ENCODE measurements around the gene LRRC37A3.
"Not testable (repeated sequence)": the region's sequence is repeated elsewhere in the genome, so short reads cannot be mapped to it uniquely, and the experiment has no call there.

Gene LRRC37A3

GRCh38 chr17:64919289-64920025 lies at the start of gene LRRC37A3:
LRRC37A3 (minus strand) TSS chr17:64919478; CDS start chr17:64897257, 22,221 bp downstream.
- DNase-seq (ENCODE audit: low read depth, low spot score): peak; percentile 77

- not testable (repeated sequence) for DNase-seq (ENCODE audit: low read depth, low spot score)
Observed at GRCh38 chr17:64965873-64966287, 46.6 kb upstream of the LRRC37A3 start.

- not testable (repeated sequence) for DNase-seq (ENCODE audit: low read depth, low spot score)
Observed at GRCh38 chr17:64965256-64965872, 46.1 kb upstream of the LRRC37A3 start.

DNA sequence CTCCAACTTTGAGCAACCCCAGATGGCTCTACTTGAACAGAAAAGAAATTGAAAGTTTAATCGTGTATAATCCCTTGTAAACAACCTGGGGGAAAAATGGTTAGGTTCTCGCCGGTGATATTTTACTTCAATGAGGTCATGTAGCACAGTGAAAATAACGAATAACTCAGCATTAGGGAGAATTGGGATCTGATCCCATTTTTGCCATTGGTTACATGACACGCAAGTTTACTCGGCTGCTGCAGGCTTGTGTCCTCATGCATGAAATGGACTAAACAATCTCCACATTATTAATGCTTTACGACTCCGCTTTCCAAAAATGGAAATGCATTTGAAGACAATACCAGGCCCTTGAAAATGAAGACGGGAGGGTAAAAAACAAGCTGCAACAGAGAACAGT lies 45.5 kb upstream of the LRRC37A3 start:
- no peak for DNase-seq (ENCODE audit: low read depth, low spot score)

GRCh38 chr17:64963814-64964213 lies 44.5 kb upstream of the LRRC37A3 start:
- DNase-seq (ENCODE audit: low read depth, low spot score): not testable (repeated sequence)

DNA sequence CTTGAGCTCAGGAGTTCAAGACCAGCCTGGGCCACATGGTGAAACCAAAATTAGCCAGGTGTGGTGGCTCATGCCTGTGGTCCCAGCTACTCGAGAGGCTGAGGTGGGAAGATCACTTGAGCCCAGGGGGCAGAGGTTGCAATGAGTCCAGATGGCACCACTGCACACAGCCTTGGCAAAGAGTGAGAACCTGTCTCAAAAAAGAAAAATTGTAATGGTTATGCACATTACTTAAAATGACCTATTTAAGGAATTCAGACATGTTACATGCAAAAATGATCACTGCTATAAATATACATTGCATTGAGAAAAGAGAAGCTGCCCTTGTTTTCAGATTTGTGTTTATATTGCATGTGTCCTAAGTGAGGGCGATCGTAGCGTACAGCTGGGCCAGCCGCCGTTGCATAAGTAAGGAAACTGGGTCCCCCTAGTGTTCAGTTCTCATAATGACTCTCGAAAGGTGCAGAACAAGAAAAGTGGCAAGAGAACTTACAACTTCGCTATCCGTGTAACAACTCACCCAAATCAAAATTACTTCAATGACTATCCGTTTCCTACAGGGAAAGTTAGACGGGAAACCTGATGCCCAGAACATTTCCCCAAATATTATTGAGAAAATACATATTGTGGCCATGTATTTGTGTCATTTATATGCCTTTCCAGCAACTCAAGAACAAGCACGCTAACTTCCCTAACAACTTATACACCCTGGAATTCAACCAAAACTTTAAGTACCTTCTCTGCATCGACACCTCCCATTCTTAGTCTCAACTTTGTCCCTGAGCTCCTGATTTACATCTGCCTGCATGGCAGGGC lies 42.5 kb upstream of the LRRC37A3 start:
- not testable (repeated sequence) for DNase-seq (ENCODE audit: low read depth, low spot score)

DNA sequence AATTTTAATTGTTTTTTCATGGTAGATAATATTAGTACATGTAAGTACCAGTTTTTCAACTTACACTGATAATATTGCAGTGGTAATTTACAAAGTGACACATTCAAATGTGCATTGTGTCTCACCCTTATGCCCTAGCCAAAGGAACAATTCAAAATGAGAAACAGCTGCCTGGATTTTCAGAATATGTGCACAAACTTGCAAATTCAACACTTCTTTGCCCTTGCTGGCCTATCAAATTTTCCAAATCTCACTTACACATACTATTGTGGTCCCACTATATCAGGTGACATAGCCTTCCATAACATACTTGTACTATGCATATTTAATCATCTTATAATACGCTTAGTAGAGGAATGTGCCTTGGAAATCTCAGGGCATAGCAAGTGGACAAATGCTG lies 32.6 kb upstream of the LRRC37A3 start:
- no peak for DNase-seq (ENCODE audit: low read depth, low spot score)

DNA sequence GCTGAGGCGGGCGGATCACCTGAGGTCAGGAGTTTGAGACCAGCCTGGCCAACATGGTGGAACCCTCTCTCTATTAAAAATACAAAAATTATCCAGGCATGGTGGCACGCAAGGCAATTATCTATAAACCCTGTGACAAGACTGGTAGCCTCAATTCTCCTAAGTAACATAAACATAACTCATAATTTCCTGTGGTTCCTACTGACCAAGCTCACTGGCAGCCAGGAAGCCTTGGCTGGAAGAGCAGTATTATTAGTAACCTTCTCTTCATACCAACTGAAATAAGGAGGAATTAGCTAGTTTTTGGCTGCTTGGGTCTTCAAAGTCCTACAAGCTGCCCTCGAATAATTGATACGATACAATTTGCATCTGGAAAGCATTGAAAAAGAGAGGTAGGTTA lies 31.6 kb upstream of the LRRC37A3 start:
- DNase-seq (ENCODE audit: low read depth, low spot score): no peak

- DNase-seq (ENCODE audit: low read depth, low spot score): no peak
Observed at GRCh38 chr17:64947152-64947551, 27.9 kb upstream of the LRRC37A3 start.

GRCh38 chr17:64941761-64942160 lies 22.5 kb upstream of the LRRC37A3 start:
- no peak for DNase-seq (ENCODE audit: low read depth, low spot score)

GRCh38 chr17:64941045-64941444 lies 21.8 kb upstream of the LRRC37A3 start:
- no peak for DNase-seq (ENCODE audit: low read depth, low spot score)

GRCh38 chr17:64940055-64940454 lies 20.8 kb upstream of the LRRC37A3 start:
- DNase-seq (ENCODE audit: low read depth, low spot score): no peak

DNA sequence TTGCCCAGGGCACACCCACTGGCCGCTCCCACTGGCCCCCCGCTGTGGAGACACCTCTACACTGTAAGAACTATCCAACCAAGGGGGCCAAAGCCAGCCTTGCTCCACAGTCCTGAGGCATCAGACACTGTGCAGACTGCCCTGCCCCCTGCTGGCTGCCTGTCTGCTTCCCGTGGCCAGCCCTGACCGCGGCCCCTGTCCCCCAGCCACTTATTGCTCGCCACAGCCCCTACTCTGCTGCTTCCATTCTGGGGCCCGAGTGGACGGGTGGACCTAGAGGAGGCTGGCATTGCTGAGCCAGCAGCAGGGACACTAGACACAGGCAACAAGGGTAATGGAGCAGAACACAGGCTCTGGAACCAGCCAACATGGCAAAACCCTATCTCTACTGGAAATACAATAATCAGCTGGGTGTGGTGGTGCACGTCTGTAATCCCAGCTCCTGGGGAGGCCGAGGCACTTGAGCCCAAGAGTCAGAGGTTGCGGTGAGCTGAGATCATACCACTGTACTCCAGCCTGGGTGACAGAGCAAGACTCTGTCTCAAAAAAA lies 19.7 kb upstream of the LRRC37A3 start:
- DNase-seq (ENCODE audit: low read depth, low spot score): no peak

GRCh38 chr17:64938290-64938689 lies 19.0 kb upstream of the LRRC37A3 start:
- no peak for DNase-seq (ENCODE audit: low read depth, low spot score)

- no peak for DNase-seq (ENCODE audit: low read depth, low spot score)
Observed at GRCh38 chr17:64936117-64936516, 16.8 kb upstream of the LRRC37A3 start.

GRCh38 chr17:64934284-64934778 lies 15.1 kb upstream of the LRRC37A3 start:
- DNase-seq (ENCODE audit: low read depth, low spot score): not testable (repeated sequence)

DNA sequence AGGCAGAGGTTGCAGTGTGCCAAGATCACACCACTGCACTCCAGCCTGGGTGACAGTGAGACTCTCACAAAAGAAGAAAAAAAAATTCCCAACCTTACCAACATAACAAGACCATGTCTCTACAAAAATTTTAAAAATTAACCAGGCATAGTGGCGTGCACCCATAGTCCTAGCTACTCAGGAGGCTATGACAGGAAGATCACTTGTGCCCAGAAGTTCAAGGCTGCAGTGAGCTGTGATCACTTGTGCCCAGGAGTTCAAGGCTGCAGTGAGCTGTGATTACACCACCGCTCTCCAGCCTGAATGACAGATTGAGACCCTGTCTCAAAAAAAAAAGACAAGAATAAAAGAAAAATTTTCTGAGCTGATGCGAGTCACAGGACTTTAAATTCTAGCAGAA lies 13.6 kb upstream of the LRRC37A3 start:
- not testable (repeated sequence) for DNase-seq (ENCODE audit: low read depth, low spot score)

DNA sequence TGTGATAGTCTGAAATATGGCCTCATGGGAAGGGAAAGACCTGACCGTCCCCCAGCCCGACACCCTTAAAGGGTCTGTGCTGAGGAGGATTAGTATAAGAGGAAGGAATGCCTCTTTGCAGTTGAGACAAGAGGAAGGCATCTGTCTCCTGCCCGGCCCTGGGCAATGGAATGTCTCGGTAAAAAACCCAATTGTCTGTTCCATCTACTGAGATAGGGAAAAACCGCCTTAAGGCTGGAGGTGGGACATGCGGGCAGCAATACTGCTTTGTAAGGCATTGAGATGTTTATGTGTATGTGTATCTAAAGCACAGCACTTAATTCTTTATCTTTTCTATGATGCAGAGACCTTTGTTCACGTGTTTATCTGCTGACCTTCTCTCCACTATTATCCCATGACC lies 11.1 kb upstream of the LRRC37A3 start:
- not testable (repeated sequence) for DNase-seq (ENCODE audit: low read depth, low spot score)

DNA sequence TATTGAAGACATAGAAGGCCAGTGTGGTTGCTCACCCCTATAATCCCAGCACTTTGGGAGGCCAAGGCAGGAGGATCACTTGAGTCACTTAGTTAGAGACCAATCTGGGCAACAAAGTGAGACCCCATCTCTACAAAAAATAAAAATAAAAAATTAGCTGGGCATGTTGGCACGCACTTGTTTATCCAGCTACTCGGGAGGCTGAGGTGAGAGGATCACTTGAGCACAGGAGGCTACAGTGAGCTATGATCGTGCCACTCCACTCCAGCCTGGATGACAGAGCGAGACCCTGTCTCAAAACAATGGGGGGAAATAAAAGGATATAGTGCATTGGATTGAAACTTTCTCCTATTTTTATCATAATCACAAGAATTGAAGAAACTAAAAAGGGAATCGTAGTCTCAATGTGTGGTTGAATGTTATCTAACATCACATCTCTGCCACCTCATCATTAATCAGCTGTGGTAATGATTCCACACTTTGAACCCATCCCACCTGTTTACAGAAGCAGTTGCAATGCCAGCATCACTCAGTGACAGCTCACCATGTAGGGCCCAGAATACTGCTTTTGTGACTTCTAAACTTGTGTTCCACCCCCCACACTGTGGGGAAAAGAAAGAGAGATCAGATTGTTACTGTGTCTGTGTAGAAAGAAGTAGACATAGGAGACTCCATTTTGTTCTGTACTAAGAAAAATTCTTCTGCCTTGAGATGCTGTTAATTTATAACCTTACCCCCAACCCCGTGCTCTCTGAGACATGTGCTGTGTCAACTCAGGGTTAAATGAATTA lies 10.3 kb upstream of the LRRC37A3 start:
- DNase-seq (ENCODE audit: low read depth, low spot score): not testable (repeated sequence)

GRCh38 chr17:64928701-64929100 lies 9.4 kb upstream of the LRRC37A3 start:
- not testable (repeated sequence) for DNase-seq (ENCODE audit: low read depth, low spot score)

DNA sequence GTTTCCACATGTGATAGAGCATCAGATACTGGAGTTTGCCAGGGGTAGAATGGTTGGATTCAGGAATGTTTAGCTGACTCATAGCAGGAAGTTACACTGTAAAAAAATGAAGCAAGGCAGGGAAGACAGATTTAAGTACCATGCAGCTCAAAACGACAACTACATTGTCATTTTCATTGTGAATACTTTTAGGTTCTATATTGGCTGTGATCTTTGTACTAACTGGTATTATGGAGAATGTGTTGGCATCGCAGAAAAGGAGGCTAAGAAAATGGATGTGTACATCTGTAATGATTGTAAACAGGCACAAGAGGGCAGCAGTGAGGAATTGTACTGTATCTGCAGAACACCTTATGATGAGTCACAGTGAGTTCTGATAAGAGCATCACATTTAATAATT lies 8.2 kb upstream of the LRRC37A3 start:
- DNase-seq (ENCODE audit: low read depth, low spot score): peak; percentile 26

Data from smooth muscle cell of the brain vasculature (primary cell).